Panc1 (cell line): ENCODE results near the gene BTG3. TPM values are rescaled to one million over a fixed set of nuclear protein-coding genes. Genes with fewer than 3 reads are reported as not detected.

Source experiments
- ATAC-seq: fragments of 200-7000 bp; cut with Tn5 transposase; 2 replicates; pipeline ENCODE4 v1.9.1; 2020; ENCODE audit warnings: mild to moderate bottlenecking, moderate library complexity
- BruUV-seq: library from RNA; stranded (reverse); fragments of 400-500 nt; replicated peaks from 2 replicates; lab custom pipeline; 2021; lab: Mats Ljungman, UMichigan
- CTCF ChIA-PET: fragments of 300-600 bp; sonication (Branson Sonifier 250); formaldehyde crosslinking; loops from one replicate; lab custom pipeline; 2022; ENCODE audit warnings: antibody characterized with exemption; lab: Charles Lee
- POLR2A ChIA-PET: fragments of 300-600 bp; sonication (Branson Sonifier 250); formaldehyde crosslinking; loops from one replicate; lab custom pipeline; 2022; ENCODE audit warnings: antibody characterized with exemption; lab: Charles Lee
- DNase-seq: peaks from one replicate; pipeline ENCODE4 v3.0.0-alpha.2; 2010; ENCODE audit warnings: low read depth, low spot score
- H3K27ac ChIP-seq: 2 replicates; pipeline ENCODE4 v1.5.1; 2011; ENCODE audit warnings: mild to moderate bottlenecking, low read length, inconsistent platforms
- H3K27me3 ChIP-seq: fragments of 200-500 bp; sonication (Bioruptor generic); 2 replicates; pipeline ENCODE4 v1.6.0; 2014; ENCODE audit warnings: low read length, inconsistent platforms; ENCODE audit not compliant: control insufficient read depth, insufficient read depth
- H3K36me3 ChIP-seq: fragments of 200-500 bp; sonication (Bioruptor generic); 2 replicates; pipeline ENCODE4 v1.5.1; 2014; ENCODE audit warnings: inconsistent platforms, mild to moderate bottlenecking, low read length, moderate library complexity; ENCODE audit not compliant: control insufficient read depth, insufficient read depth
- H3K4me1 ChIP-seq: 2 replicates; pipeline ENCODE4 v1.5.1; 2011; ENCODE audit warnings: inconsistent platforms, mild to moderate bottlenecking, low read length, moderate library complexity; ENCODE audit not compliant: control insufficient read depth, insufficient read depth
- H3K4me3 ChIP-seq, 2 experiments: 2 replicates each; pipeline ENCODE4 v1.5.1; 2011 to 2012; ENCODE audit warnings: low read depth in 2 of 2, low read length in 2 of 2, mild to moderate bottlenecking in 2 of 2, inconsistent platforms in 1 of 2, moderate library complexity in 1 of 2
- H3K9me3 ChIP-seq: fragments of 200-500 bp; sonication (Bioruptor generic); 2 replicates; pipeline ENCODE4 v1.5.1; 2014; ENCODE audit warnings: low read depth, mild to moderate bottlenecking, inconsistent platforms, low read length, moderate library complexity; ENCODE audit not compliant: control insufficient read depth, insufficient read depth
- POLR2AphosphoS5 ChIP-seq: IDR thresholded peaks from 2 replicates; pipeline ENCODE4 v1.6.1; 2012; ENCODE audit warnings: mild to moderate bottlenecking, low read depth, low read length, moderate library complexity
- TCF7L2 ChIP-seq: IDR thresholded peaks from 2 replicates; pipeline ENCODE4 v1.6.1; 2011; ENCODE audit warnings: mild to moderate bottlenecking, low read depth, low read length, inconsistent platforms
- in situ Hi-C: cut with HindIII; loops from 2 replicates; pipeline ENCODE4 v1.10.0; 2016; ENCODE audit warnings: low sequenced_read_pairs, low pct_unique_long_range_greater_than_20kb
- intact Hi-C: fragments of 100-400 bp; cut with micrococcal nuclease; formaldehyde crosslinking; loops from one replicate; pipeline ENCODE4 v1.10.0; 2022; ENCODE audit not compliant: unreplicated experiment
- total RNA-seq: library from RNA; stranded (reverse); gene quantifications from one replicate; pipeline ENCODE4 v1.2.1, GENCODE V29; 2021; ENCODE audit not compliant: unreplicated experiment
- TF ChIP-seq, protein P1 (sequence below): fragments of 450-650 bp; IDR thresholded peaks from 2 replicates; pipeline ENCODE4 v1.5.1; 2017; ENCODE audit warnings: mild to moderate bottlenecking
- TF ChIP-seq, protein P2 (sequence below), 2 experiments: IDR thresholded peaks; 2 replicates each; pipeline ENCODE4 v1.6.1; 2011 to 2012; ENCODE audit warnings: low read depth in 2 of 2, control low read depth in 1 of 2, low read length in 1 of 2, mild to moderate bottlenecking in 1 of 2, moderate library complexity in 1 of 2; ENCODE audit not compliant: insufficient read depth in 1 of 2

BTG3 gene
- total RNA-seq, 1 experiment from 2014 or later: 20.1 TPM

DNA sequence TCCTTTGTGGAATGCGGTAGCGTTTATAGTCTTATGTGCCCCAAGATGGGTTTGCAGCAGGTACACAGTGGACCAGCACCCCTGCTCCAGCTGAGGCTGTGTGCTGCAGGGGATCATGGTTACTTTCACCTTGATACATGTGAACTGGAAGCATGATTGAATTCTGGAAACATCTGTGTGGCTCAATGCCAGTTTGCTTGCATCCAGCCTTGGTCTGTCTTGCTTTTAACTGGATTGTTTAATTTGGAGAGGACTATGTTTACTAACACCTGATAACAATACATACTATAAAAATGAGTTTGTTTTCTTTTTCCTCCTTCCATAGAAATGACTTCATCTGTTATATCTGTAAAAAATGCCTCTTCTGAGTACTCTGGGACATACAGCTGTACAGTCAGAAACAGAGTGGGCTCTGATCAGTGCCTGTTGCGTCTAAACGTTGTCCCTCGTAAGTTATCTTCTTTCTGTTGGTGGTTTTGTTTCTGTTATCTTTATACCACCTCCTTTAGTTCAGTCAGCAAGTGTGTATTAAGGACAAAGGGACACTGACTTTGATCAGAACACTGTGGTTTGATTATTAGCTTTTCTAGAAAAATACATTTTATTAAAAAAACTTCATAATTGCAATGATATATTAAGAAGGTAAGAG is 52.2 kb downstream of the BTG3 start:
- intact Hi-C loops: no loop called here
- Histone ChIP-seq H3K4me3 (no peak overlapping the region), H3K27ac (no peak overlapping the region), H3K27me3 (no peaks in the 10 kb centered on the region), H3K36me3 (no peaks in the 10 kb centered on the region; the same call in 1 of the 2 replicates), H3K4me1 (peaks cover 5% of the 10 kb centered on the region), H3K9me3 (no peaks in the 10 kb centered on the region)
- BruUV-seq: no TSS peak
- ChIA-PET POLR2A (no interaction called here), CTCF (no interaction called here)
- no peak for TF ChIP-seq TCF7L2
- TF ChIP-seq, protein P1, sequence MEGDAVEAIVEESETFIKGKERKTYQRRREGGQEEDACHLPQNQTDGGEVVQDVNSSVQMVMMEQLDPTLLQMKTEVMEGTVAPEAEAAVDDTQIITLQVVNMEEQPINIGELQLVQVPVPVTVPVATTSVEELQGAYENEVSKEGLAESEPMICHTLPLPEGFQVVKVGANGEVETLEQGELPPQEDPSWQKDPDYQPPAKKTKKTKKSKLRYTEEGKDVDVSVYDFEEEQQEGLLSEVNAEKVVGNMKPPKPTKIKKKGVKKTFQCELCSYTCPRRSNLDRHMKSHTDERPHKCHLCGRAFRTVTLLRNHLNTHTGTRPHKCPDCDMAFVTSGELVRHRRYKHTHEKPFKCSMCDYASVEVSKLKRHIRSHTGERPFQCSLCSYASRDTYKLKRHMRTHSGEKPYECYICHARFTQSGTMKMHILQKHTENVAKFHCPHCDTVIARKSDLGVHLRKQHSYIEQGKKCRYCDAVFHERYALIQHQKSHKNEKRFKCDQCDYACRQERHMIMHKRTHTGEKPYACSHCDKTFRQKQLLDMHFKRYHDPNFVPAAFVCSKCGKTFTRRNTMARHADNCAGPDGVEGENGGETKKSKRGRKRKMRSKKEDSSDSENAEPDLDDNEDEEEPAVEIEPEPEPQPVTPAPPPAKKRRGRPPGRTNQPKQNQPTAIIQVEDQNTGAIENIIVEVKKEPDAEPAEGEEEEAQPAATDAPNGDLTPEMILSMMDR: no peak
- TF ChIP-seq, protein P2, sequence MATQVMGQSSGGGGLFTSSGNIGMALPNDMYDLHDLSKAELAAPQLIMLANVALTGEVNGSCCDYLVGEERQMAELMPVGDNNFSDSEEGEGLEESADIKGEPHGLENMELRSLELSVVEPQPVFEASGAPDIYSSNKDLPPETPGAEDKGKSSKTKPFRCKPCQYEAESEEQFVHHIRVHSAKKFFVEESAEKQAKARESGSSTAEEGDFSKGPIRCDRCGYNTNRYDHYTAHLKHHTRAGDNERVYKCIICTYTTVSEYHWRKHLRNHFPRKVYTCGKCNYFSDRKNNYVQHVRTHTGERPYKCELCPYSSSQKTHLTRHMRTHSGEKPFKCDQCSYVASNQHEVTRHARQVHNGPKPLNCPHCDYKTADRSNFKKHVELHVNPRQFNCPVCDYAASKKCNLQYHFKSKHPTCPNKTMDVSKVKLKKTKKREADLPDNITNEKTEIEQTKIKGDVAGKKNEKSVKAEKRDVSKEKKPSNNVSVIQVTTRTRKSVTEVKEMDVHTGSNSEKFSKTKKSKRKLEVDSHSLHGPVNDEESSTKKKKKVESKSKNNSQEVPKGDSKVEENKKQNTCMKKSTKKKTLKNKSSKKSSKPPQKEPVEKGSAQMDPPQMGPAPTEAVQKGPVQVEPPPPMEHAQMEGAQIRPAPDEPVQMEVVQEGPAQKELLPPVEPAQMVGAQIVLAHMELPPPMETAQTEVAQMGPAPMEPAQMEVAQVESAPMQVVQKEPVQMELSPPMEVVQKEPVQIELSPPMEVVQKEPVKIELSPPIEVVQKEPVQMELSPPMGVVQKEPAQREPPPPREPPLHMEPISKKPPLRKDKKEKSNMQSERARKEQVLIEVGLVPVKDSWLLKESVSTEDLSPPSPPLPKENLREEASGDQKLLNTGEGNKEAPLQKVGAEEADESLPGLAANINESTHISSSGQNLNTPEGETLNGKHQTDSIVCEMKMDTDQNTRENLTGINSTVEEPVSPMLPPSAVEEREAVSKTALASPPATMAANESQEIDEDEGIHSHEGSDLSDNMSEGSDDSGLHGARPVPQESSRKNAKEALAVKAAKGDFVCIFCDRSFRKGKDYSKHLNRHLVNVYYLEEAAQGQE (IDR thresholded peaks at IDR 0.05; ENCODE audit: insufficient read depth in 1 of 2, low read depth in 2 of 2, low read length in 1 of 2): no peak
- DNase-seq: no peak
- in situ Hi-C loops: no loop called here
- no peak for ATAC-seq

DNA sequence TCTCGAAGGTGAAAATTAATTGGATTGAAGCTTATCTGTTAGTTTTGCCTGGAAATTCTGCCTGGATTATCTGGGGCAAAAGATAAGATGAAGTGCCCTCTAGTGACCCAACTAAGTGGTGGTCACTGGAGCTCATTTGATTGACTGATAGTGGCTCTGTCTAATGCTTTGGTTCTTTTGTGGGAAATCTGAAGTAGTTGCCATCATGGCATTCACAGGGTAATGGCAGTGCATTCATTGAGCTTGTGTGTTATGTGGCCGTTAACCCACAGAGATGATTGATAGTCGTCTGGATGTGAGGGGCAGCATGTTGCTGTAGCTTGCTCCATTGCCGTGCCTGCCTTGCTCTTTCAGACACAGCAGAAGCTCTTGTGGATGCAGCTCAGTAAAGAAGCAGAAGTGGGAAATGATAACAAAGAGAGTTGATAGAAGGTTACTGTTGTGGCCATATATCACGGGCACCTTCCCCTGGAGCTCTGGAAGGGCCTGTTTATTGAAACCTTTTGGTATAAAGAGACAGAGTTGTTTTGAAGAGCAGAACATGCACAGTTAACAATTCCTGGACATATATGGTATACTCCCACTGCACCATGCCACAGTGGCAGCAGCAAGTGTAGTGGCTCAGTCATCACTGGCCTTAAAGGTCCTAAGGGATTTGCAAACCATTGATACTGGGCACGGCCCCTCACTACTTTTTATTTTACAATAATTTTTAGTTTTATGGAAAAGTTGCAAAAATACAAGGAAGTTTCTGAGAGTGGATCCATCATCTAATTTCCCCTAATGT is 57.8 kb downstream of the BTG3 start:
- BruUV-seq: no TSS peak
- no peak for TF ChIP-seq POLR2AphosphoS5
- TF ChIP-seq, protein P1: peak; percentile 50
- no peak for DNase-seq
- Histone ChIP-seq H3K36me3 (no peaks in the 10 kb centered on the region), H3K9me3 (no peaks in the 10 kb centered on the region), H3K4me1 (no peaks in the 10 kb centered on the region), H3K27ac (no peak overlapping the region), H3K4me3 (no peak overlapping the region), H3K27me3 (no peaks in the 10 kb centered on the region)
- in situ Hi-C loops: no loop called here
- intact Hi-C loops: no loop called here
- ATAC-seq: 0 out of 2 replicates have a peak, but pooled peaks have one; percentile 62
- CTCF ChIA-PET: interaction anchor here (0.6 to 1.2 kb wide), 4 partner anchors 12 to 168 kb away, joined by 3 to 4 read pairs (median 4); no protein-coding TSS in a partner anchor
- POLR2A ChIA-PET: no interaction called here
